ENCODE results near the gene ANKLE1.

DNA sequence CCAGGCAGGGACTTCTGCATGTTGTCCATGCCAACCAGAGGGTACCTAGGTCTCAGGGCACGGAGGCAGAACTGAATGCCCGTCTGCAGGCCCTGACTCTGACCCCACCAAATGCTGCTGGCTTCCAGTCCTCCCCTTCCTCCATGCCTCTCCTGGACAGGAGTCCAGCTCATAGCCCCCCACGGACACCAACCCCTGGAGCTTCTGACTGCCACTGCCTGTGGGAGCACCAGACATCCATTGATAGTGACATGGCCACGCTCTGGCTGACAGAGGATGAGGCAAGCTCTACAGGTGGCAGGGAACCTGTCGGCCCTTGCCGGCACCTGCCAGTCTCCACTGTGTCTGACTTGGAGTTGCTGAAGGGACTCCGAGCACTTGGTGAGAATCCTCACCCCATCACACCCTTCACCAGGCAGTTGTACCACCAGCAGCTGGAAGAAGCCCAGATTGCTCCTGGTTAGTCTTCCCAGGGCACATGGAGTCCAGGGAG, 1.8 kb downstream of the ANKLE1 start:
- TF ChIP-seq CTCF (conservative IDR thresholded peaks at IDR 0.05; ENCODE audit: low read length), result no peak
- TF ChIP-seq EZH2phosphoT487 (IDR thresholded peaks at IDR 0.05; ENCODE audit: borderline replicate concordance), result no peak
